ENCODE measurements around the gene CHN1.

Gene CHN1

DNA sequence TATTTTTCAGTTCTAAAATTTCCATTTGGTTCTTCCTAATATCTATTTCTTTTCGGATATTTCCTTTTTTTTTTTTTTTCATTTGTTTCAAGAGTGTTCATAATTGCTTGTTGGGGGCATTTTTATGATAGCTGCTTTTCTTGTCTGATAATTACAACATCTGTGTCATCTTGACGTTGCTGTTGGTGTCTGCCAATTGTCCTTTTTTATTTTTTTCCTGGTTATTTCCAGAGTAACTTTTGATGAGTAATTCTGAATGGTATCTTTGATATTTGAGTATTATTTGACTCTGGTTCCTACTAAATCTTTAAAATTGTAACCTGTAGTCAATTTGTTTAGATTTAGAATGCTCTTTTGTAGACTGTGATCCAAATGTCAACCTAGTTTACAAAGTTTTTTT is 189.7 kb downstream of the CHN1 start:
- H3K9me3 Mint-ChIP-seq: no peaks in the 10 kb centered on the region
- no peak for DNase-seq

DNA sequence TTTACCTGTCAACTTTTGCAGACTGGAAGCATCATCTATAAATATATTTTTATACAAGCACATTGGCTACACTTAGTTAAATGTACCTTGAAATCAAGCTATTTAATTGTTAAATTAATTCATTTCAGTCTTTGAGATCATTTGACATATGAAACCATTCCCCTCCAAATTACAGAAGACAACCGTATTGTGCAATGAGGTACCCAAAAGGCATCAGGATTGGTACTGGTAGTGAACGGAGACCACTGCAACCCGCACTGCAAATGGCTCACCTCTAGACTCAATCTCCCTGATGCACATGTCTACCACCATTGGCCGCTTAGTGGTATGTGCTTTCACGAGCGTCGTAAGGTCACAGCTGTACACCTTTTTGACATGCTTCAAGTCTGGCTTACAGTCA is 193.1 kb downstream of the CHN1 start:
- no peak for DNase-seq
- Mint-ChIP-seq H3K27me3 (ENCODE audit: low read depth, poor library complexity) (no peaks in the 10 kb centered on the region), H3K4me3 (no peak overlapping the region), H3K4me1 (no peaks in the 10 kb centered on the region), H3K36me3 (ENCODE audit: low read depth) (peaks cover 55% of the 10 kb centered on the region), H3K27ac (peak overlapping the region; percentile 16), H3K9me3 (no peaks in the 10 kb centered on the region)
- TF ChIP-seq, protein P1, sequence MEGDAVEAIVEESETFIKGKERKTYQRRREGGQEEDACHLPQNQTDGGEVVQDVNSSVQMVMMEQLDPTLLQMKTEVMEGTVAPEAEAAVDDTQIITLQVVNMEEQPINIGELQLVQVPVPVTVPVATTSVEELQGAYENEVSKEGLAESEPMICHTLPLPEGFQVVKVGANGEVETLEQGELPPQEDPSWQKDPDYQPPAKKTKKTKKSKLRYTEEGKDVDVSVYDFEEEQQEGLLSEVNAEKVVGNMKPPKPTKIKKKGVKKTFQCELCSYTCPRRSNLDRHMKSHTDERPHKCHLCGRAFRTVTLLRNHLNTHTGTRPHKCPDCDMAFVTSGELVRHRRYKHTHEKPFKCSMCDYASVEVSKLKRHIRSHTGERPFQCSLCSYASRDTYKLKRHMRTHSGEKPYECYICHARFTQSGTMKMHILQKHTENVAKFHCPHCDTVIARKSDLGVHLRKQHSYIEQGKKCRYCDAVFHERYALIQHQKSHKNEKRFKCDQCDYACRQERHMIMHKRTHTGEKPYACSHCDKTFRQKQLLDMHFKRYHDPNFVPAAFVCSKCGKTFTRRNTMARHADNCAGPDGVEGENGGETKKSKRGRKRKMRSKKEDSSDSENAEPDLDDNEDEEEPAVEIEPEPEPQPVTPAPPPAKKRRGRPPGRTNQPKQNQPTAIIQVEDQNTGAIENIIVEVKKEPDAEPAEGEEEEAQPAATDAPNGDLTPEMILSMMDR (IDR thresholded peaks at IDR 0.05): no peak

More for the DNA sequence above, 189.7 kb downstream of the CHN1 start:
- no peak overlapping the region for H3K4me3 Mint-ChIP-seq
- H3K27ac Mint-ChIP-seq: peak overlapping the region; percentile 33
- H3K36me3 Mint-ChIP-seq (ENCODE audit: low read depth): peaks cover 36% of the 10 kb centered on the region
- no peaks in the 10 kb centered on the region for H3K27me3 Mint-ChIP-seq (ENCODE audit: low read depth, poor library complexity)
- TF ChIP-seq, protein P1 (IDR thresholded peaks at IDR 0.05): no peak
- no peaks in the 10 kb centered on the region for H3K4me1 Mint-ChIP-seq

DNA sequence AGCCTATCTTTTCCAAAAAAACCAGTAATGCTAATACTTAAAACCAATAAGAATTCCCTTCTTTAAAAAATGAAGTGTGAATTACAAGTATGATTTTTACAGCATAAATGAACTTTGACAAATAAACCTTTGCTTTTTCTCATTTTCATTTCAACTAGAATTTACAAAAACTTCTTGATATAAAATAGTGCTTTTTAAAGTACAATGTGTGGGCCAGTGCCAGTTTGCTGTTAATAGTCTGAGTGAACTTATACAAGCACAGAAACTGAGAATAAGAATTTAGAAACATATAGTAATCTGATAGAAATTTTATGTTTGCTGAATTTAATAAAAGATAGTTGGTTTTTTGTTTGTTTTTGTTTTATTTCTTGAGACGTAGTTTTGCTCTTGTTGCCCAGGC is 197.2 kb downstream of the CHN1 start:
- Mint-ChIP-seq H3K9me3 (no peaks in the 10 kb centered on the region), H3K4me3 (no peak overlapping the region), H3K27ac (no peak overlapping the region), H3K36me3 (ENCODE audit: low read depth) (peaks cover 72% of the 10 kb centered on the region), H3K27me3 (ENCODE audit: low read depth, poor library complexity) (no peaks in the 10 kb centered on the region), H3K4me1 (peaks cover 6% of the 10 kb centered on the region)
- DNase-seq: no peak
- TF ChIP-seq, protein P1 (IDR thresholded peaks at IDR 0.05): no peak

DNA sequence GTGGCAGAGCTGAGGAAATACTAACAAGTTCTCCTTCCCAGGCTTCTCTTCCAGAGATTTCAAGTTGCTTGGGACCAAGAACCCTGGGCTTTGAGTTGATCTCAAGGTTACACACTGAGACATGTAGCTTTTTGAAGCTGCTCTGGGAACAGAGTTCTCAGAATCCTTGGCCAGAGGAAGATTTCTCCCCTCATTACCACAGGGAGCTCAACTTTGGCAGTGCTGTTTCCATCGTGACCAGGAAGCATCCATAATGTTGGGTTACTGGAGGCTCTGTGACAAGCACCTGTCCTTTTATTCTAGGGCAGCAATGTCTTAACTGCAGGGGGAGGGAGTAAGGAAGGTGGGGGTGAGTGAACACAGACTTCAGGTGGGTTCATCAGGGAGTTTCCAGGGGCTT is 199.4 kb downstream of the CHN1 start:
- Mint-ChIP-seq H3K4me1 (peaks cover 6% of the 10 kb centered on the region), H3K36me3 (ENCODE audit: low read depth) (peaks cover 72% of the 10 kb centered on the region), H3K9me3 (no peaks in the 10 kb centered on the region), H3K27me3 (ENCODE audit: low read depth, poor library complexity) (no peaks in the 10 kb centered on the region), H3K27ac (peak overlapping the region; percentile 43), H3K4me3 (no peak overlapping the region)
- TF ChIP-seq, protein P1 (IDR thresholded peaks at IDR 0.05): no peak
- no peak for DNase-seq

DNA sequence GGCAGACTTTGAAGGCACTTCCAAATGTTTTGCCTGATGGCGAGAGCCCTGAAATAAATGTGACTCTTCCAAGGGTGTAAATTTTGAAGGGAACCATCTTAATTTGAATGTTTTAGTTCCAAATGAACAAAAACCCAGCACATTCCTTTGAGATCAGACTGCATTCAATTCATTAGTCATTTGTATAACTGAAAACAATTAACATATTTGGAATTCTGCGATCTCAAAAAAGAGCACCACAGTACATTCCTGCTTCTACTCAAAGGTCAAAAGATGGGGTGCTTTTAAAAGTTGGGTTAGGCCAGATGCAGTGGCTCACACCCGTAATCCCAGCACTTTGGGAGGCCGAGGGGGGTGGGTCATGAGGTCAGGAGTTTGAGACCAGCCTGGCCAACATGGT is 202.7 kb downstream of the CHN1 start:
- no peak for DNase-seq
- H3K27me3 Mint-ChIP-seq (ENCODE audit: low read depth, poor library complexity): no peaks in the 10 kb centered on the region

More for the DNA sequence above, 202.7 kb downstream of the CHN1 start:
- Mint-ChIP-seq H3K36me3 (ENCODE audit: low read depth) (peaks cover 75% of the 10 kb centered on the region), H3K4me3 (no peak overlapping the region), H3K4me1 (peaks cover 6% of the 10 kb centered on the region), H3K9me3 (no peaks in the 10 kb centered on the region), H3K27ac (no peak overlapping the region)
- TF ChIP-seq, protein P1 (IDR thresholded peaks at IDR 0.05): no peak
